ENCODE results near the gene PTPRE.

Gene PTPRE

GRCh38 chr10:127983344-127984100 is 76.6 kb downstream of the PTPRE start:
- H3K27ac ChIP-seq (ENCODE audit: low read depth, low read length), result no peak overlapping the region
- no peaks in the 10 kb centered on the region for H3K9me3 ChIP-seq (ENCODE audit: control insufficient read depth, insufficient read depth, low read length)
- H3K9me2 ChIP-seq (replicated peaks; ENCODE audit: control insufficient read depth, low read length), result no peaks in the 10 kb centered on the region
- no peaks in the 10 kb centered on the region for H3K79me2 ChIP-seq (ENCODE audit: control insufficient read depth, low read length)
- H3K4me1 ChIP-seq (ENCODE audit: control insufficient read depth, low read length), result no peaks in the 10 kb centered on the region
- TF ChIP-seq EZH2phosphoT487 (IDR thresholded peaks at IDR 0.05; ENCODE audit: borderline replicate concordance, low read length) (no peak), CTCF (IDR thresholded peaks at IDR 0.05; ENCODE audit: low read depth, low read length, poor library complexity, severe bottlenecking) (no peak)
- no peak overlapping the region for H3K4me3 ChIP-seq (ENCODE audit: low read length)
- no peaks in the 10 kb centered on the region for H3F3A ChIP-seq (ENCODE audit: control insufficient read depth, insufficient read depth)
- H3K4me2 ChIP-seq (ENCODE audit: low read length), result no peak overlapping the region
- no peaks in the 10 kb centered on the region for H3K36me3 ChIP-seq (ENCODE audit: control insufficient read depth, low read length)
- no peaks in the 10 kb centered on the region for H3K27me3 ChIP-seq (ENCODE audit: control insufficient read depth, low read length)
- no peaks in the 10 kb centered on the region for H4K20me1 ChIP-seq (ENCODE audit: control insufficient read depth, insufficient read depth, low read depth, low read length)

GRCh38 chr10:127984945-127985344 is 78.0 kb downstream of the PTPRE start:
- Histone ChIP-seq H3F3A (ENCODE audit: control insufficient read depth, insufficient read depth) (no peaks in the 10 kb centered on the region), H3K27ac (ENCODE audit: low read depth, low read length) (no peak overlapping the region), H3K36me3 (ENCODE audit: control insufficient read depth, low read length) (no peaks in the 10 kb centered on the region), H4K20me1 (ENCODE audit: control insufficient read depth, insufficient read depth, low read depth, low read length) (no peaks in the 10 kb centered on the region), H3K4me1 (ENCODE audit: control insufficient read depth, low read length) (no peaks in the 10 kb centered on the region), H3K79me2 (ENCODE audit: control insufficient read depth, low read length) (no peaks in the 10 kb centered on the region), H3K9me2 (replicated peaks; ENCODE audit: control insufficient read depth, low read length) (no peaks in the 10 kb centered on the region), H3K27me3 (ENCODE audit: control insufficient read depth, low read length) (peaks cover 4% of the 10 kb centered on the region; the same call in 1 of the 2 replicates), H3K4me3 (ENCODE audit: low read length) (no peak overlapping the region), H3K9me3 (ENCODE audit: control insufficient read depth, insufficient read depth, low read length) (no peaks in the 10 kb centered on the region), H3K4me2 (ENCODE audit: low read length) (no peak overlapping the region)
- no peak for TF ChIP-seq CTCF (IDR thresholded peaks at IDR 0.05; ENCODE audit: low read depth, low read length, poor library complexity, severe bottlenecking)

- no peaks in the 10 kb centered on the region for H3K9me3 ChIP-seq (ENCODE audit: control insufficient read depth, insufficient read depth, low read length)
- H3K4me1 ChIP-seq (ENCODE audit: control insufficient read depth, low read length), result no peaks in the 10 kb centered on the region
- H3K4me3 ChIP-seq (ENCODE audit: low read length), result no peak overlapping the region
- H3F3A ChIP-seq (ENCODE audit: control insufficient read depth, insufficient read depth), result no peaks in the 10 kb centered on the region
- no peak overlapping the region for H3K4me2 ChIP-seq (ENCODE audit: low read length)
- no peaks in the 10 kb centered on the region for H3K79me2 ChIP-seq (ENCODE audit: control insufficient read depth, low read length)
- TF ChIP-seq EZH2phosphoT487 (IDR thresholded peaks at IDR 0.05; ENCODE audit: borderline replicate concordance, low read length) (no peak), CTCF (IDR thresholded peaks at IDR 0.05; ENCODE audit: low read depth, low read length, poor library complexity, severe bottlenecking) (no peak)
- no peak overlapping the region for H3K27ac ChIP-seq (ENCODE audit: low read depth, low read length)
- H3K36me3 ChIP-seq (ENCODE audit: control insufficient read depth, low read length), result no peaks in the 10 kb centered on the region
- H3K27me3 ChIP-seq (ENCODE audit: control insufficient read depth, low read length), result peaks cover 14% of the 10 kb centered on the region
- H4K20me1 ChIP-seq (ENCODE audit: control insufficient read depth, insufficient read depth, low read depth, low read length), result no peaks in the 10 kb centered on the region
- H3K9me2 ChIP-seq (replicated peaks; ENCODE audit: control insufficient read depth, low read length), result no peaks in the 10 kb centered on the region
Observed at GRCh38 chr10:127986531-127987466, 79.9 kb downstream of the PTPRE start.
